ENCODE results near the gene KHSRP.

DNA sequence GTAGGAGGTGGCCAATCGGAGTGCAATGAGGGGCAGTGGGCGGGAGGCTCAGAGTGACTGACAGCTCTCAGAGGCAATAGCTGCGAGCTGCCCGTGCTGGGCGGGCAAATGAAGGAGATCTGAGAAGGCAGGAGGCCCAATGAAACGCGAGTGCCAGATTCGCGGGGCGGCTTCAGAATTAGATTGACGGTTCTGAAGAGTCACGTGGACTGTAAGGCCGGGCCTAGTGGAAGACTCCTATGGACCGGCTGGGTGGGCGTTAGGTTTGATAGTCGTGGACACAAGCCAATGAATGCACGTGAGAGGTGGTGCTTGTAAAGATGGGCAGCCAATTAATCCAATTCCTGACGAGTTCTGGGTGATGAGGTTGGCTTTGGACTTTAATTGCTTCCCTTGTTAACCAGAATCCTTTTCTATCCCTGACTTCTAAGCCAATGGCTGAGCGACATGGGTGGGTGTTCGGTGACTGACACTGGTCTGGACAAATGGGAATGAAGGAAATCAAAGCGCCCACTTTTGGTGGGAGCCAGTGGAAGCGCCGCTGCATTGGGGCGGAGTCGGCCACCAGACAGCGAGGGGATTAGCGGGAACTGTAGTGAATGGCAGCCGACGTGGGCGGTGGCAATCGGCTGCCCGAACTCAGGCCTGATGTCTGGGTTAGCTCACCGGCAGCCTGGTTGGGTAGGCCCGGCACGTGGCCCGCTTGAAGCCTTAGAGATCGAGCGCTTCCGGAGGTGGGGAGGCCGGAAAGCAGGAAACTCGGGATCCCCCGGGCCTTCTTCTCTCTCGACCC, 524 bp upstream of the KHSRP start:
- TF ChIP-seq EZH2 (IDR thresholded peaks at IDR 0.05; ENCODE audit: low read length, unreplicated experiment), result no peak
- TF ChIP-seq, protein P1, sequence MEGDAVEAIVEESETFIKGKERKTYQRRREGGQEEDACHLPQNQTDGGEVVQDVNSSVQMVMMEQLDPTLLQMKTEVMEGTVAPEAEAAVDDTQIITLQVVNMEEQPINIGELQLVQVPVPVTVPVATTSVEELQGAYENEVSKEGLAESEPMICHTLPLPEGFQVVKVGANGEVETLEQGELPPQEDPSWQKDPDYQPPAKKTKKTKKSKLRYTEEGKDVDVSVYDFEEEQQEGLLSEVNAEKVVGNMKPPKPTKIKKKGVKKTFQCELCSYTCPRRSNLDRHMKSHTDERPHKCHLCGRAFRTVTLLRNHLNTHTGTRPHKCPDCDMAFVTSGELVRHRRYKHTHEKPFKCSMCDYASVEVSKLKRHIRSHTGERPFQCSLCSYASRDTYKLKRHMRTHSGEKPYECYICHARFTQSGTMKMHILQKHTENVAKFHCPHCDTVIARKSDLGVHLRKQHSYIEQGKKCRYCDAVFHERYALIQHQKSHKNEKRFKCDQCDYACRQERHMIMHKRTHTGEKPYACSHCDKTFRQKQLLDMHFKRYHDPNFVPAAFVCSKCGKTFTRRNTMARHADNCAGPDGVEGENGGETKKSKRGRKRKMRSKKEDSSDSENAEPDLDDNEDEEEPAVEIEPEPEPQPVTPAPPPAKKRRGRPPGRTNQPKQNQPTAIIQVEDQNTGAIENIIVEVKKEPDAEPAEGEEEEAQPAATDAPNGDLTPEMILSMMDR (conservative IDR thresholded peaks at IDR 0.05; ENCODE audit: low read depth, low read length), result no peak
